C4-2B (cell line): ENCODE measurements around the gene ISG20L2.

Experiments used
- H3K27ac ChIP-seq: fragments of 450-650 bp; 2 replicates; pipeline ENCODE4 v1.5.1; 2017
- ZFX ChIP-seq: fragments of 450-650 bp; IDR thresholded peaks from 2 replicates; pipeline ENCODE4 v1.6.1; 2017
- TF ChIP-seq, protein P1 (sequence below): fragments of 450-650 bp; conservative IDR thresholded peaks from 2 replicates; pipeline ENCODE4 v1.5.1; 2017; ENCODE audit warnings: mild to moderate bottlenecking

The ISG20L2 gene

DNA sequence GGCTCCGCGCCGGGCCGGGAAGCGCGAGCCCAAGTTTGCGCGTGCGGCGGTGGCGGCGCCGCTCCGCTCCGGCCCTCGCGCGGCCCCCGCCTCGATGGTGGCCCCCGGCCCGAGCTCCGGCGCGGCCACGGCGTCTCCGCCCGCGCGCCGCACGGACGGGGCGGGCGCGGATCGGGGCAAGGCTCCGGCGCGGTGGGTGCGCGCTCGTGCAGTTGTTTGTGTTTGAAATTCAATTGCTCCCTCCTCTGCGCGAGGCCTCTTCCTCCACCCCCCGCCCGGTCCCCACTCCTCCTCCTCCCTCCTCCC is 22.8 kb upstream of the ISG20L2 start, which contains the start of gene HDGF:
TSS of gene HDGF (minus strand) at position 225 of the 306 bp plus-strand sequence. CDS start 246 bp downstream, outside the sequence.
- peak within 1 kb of the TSS; percentile 100 for H3K27ac ChIP-seq
- TF ChIP-seq ZFX, result peak; percentile 76
- TF ChIP-seq, protein P1, sequence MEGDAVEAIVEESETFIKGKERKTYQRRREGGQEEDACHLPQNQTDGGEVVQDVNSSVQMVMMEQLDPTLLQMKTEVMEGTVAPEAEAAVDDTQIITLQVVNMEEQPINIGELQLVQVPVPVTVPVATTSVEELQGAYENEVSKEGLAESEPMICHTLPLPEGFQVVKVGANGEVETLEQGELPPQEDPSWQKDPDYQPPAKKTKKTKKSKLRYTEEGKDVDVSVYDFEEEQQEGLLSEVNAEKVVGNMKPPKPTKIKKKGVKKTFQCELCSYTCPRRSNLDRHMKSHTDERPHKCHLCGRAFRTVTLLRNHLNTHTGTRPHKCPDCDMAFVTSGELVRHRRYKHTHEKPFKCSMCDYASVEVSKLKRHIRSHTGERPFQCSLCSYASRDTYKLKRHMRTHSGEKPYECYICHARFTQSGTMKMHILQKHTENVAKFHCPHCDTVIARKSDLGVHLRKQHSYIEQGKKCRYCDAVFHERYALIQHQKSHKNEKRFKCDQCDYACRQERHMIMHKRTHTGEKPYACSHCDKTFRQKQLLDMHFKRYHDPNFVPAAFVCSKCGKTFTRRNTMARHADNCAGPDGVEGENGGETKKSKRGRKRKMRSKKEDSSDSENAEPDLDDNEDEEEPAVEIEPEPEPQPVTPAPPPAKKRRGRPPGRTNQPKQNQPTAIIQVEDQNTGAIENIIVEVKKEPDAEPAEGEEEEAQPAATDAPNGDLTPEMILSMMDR, result no peak

DNA sequence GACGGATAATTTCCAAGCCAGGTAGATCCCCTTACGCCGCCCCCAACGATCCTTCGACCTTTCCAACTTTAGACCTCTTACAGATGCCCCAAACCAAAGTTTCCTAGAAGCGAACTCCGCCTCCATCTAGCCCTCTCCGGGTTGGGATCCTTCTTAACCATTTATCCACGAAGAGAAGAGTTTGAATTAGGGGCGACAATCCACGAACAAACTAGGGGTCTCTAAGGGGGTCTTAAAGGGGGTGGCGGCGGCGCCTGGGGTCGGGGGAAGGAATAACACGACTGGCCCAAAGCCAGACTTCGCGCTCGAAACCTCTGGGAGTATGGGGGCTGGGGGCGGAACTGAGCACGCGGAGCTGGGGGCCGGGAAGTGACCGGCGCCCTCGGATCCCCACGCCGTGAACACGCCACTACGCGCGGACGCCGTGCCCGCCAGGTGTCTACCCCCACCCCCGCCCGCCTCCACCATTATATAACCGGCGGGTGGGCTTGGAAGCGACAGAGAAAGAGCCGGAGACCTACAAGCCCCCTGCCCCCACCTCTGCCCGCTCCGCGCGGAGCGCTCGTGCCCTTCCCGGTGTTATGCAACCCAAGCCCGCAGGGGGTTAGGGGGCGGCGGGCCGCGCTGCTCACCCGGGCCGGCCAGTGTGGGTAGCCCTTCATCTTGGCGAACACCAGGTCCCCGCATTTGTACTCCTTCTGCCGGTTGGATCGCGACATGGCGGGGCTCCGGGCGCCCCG is 22.3 kb upstream of the ISG20L2 start:
- peak overlapping the region; percentile 100 for H3K27ac ChIP-seq
- TF ChIP-seq, protein P1, result no peak
- TF ChIP-seq ZFX, result no peak

DNA sequence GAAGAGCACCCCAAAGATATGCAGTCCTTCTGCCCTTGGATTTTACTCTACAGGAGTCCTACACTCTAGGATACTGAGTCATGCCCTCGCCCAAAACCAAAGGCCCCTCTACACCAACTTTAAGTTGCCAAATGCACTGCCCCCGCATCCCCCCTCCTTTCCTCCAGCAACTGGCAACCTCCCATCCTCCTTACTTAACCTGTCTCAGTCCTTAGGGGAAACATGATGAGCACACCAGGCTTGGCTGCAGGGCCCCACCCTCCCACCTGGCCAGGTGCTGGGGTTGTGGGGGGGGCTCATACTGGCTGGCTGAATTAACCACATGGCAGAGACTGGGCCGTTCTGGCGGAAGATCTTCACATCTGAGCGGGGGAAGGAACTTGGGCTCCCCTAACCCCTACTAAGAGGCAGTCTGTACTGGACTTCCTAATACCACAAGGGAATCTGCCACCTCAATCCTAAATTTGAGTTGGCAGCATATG is 21.7 kb upstream of the ISG20L2 start:
- no peak for TF ChIP-seq ZFX
- TF ChIP-seq, protein P1, result no peak
- peak overlapping the region; percentile 100 for H3K27ac ChIP-seq

DNA sequence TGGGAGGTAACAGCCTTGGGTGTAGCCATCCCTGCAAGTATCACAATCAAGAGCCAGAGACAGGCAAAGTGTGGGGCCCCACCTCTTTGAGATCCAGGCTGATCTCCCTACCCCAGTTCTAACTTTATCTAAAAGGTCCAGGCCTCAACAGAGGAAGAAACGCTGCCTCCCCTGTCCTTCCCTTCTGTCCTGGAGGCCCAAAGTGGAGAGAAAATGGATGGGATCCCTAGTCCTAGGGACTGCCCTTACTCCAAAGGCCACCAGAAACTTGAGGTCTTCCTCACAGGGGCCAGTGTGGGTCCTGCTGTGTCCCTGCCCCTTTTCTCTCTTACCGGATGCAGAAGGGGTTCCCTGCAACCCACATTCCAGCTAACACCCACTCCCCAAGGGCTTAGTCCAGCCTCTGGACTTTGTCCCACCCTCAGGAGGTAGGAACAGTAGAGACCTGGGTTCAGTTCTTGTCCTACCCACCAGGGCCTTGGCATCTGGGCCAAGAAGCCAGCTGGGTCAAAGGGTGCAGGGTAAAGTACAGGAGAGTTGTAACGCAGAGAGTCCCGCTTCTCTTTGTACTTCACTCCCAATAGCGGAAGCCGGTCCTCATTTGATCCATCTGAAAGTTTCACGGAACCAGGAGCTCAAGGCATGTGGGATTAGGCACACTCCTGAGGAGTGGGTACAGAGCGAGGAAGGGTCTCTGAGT is 21.0 kb upstream of the ISG20L2 start:
- peak overlapping the region; percentile 100 for H3K27ac ChIP-seq
- no peak for TF ChIP-seq ZFX
- TF ChIP-seq, protein P1, result no peak

DNA sequence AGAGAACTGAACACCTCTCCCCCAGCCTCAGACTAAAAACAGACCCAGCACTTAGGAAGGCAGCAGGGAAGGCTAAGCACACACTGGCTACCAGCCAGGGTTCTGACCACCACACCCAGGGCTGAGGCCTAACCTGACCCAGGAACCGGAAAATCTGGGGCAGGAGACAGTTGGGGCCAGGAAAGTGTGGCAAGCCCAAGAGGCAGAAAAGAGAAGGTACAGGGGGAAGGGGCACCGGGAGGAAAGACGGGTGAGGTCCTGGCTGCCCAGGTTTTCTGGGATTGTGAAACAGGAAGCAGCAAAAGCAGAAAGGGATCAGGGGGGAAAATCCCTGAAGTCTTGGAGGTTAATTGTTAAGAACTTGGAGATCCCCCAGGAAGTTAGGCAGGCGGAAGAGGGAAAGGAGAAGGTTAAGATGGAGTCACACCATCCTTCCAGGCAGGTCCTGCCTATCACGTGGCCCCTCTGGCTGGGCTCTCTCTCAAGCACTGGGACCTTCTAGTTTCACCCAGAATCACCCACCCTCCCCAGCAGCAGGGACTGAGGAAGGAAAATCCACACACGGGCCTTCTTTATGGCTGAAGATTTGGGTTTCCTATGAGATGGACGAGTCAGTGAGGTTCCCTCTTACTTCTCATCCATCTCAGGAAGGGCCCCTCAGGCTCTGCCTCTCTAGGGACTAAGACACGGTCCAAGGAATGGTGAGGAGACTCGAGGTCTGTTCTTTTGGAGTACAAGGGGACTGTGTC is 20.3 kb upstream of the ISG20L2 start:
- TF ChIP-seq, protein P1, result no peak
- TF ChIP-seq ZFX, result peak; percentile 25; the same call in 1 of the 2 replicates
- peak overlapping the region; percentile 100 for H3K27ac ChIP-seq

DNA sequence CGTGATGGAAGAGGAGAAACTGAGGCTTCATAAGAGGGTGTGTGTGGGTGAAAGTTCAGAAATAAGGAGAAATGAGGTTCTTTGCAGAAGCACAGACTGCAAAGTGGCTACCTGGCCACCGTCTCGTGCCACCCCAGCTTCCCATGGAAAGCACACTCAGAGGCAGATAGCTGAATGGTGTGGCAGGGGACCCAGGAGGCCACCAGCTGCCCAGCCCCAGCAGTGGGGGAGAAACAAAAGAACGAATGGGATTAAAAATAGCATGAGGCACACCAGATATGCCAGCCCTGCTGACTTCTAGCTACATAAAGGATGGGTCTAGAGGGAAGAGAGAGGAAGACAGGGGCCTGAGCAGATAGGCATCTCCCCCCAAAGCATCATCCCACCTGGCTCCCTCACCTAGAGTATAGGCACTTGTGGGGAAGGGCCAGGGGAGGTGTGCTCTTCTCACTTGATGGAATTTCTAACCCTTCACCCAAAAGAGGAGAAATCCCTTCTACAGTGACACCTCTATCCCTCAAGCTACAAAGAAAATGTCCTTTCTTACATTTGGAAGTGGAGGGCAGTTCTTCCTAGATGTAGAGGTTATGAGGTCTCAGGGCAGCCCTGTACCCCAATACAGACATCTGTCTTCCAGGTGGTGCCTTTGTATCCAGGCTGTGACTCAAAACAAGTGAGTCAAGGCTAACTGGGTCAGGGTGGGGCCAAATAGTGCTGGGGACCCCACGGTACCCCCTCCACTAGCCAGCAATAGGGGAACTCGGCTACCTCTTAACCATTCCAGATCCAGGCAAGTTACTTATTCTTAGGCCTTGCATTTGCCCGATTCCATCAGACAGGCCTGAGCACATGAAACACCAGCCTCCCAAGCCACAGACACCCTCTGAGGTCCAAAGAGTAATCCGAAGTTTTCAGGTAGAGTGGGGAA is 19.4 kb upstream of the ISG20L2 start:
- TF ChIP-seq, protein P1, result no peak
- TF ChIP-seq ZFX, result no peak

More for the DNA sequence above, 19.4 kb upstream of the ISG20L2 start:
- H3K27ac ChIP-seq, result peak overlapping the region; percentile 100
